Psoas muscle (tissue), 8 donors: ENCODE data around the gene S1PR1. TPM values are rescaled to one million over a fixed set of nuclear protein-coding genes. Genes with fewer than 3 reads are reported as not detected.

Source experiments
- ATAC-seq, 4 donors: fragments of 200-7000 bp; cut with Tn5 transposase; one replicate each; pipeline ENCODE4 v1.9.1; 2020; ENCODE audit warnings: moderate library complexity in 3 of 4, mild to moderate bottlenecking in 2 of 4
- DNase-seq, 2 donors: peaks; one replicate each; pipeline ENCODE4 v3.0.0-alpha.2; 2020
- H3K27ac ChIP-seq: fragments of 200-600 bp; one replicate; pipeline ENCODE4 v1.8.0; 2022
- H3K27me3 ChIP-seq, 3 donors: fragments of 200-600 bp in 1 of 3; one replicate each; pipeline versions ENCODE4 v1.6.1 to v1.8.0; 2013 to 2022; ENCODE audit warnings: low read length in 2 of 3, mild to moderate bottlenecking in 2 of 3, moderate library complexity in 1 of 3; ENCODE audit not compliant: insufficient read depth in 3 of 3
- H3K36me3 ChIP-seq, 2 donors: fragments of 200-600 bp in 1 of 2; one replicate each; pipeline versions ENCODE4 v1.6.1 to v1.8.0; 2013 to 2022; ENCODE audit warnings: low read depth in 1 of 2, mild to moderate bottlenecking in 1 of 2, moderate library complexity in 1 of 2; ENCODE audit not compliant: insufficient read depth in 1 of 2
- H3K4me1 ChIP-seq: fragments of 200-600 bp; one replicate; pipeline ENCODE4 v1.8.0; 2022
- H3K4me3 ChIP-seq: fragments of 200-600 bp; one replicate; pipeline ENCODE4 v1.8.0; 2022; ENCODE audit warnings: mild to moderate bottlenecking
- H3K9me3 ChIP-seq: fragments of 200-600 bp; one replicate; pipeline ENCODE4 v1.8.0; 2022
- CTCF ChIP-seq: fragments of 200-600 bp; IDR thresholded peaks from one replicate; pipeline ENCODE4 v1.8.0; 2022; ENCODE audit warnings: antibody characterized with exemption
- WGBS, 3 donors: extraction: QIAGEN DNeasy Blood & Tissue Kit; methylation state at CpG; one replicate each; pipeline versions ENCODE4 v1.1.6 to v1.1.7; 2013; 5-methylcytosine and 5-hydroxymethylcytosine counted together
- intact Hi-C, 2 donors: fragments of 100-400 bp; cut with DNase I; formaldehyde crosslinking; loops; one replicate each; pipeline versions ENCODE4 v1.11.0 to v1.14.2; 2022
- polyA plus RNA-seq, 3 donors: library from polyadenylated mRNA; stranded (reverse); fragments of 200-250 nt; gene quantifications; one replicate each; pipeline ENCODE4 v1.2.3, GENCODE V29; 2013
- total RNA-seq, 4 donors: library from RNA; stranded (reverse); fragmentation: NEBNext Ultra II Directional in 2 of 4; extraction: Animal tissue kit (Norgen Biotek cat#: 25700) in 2 of 4; gene quantifications; one replicate each; pipeline versions ENCODE4 v1.2.1 to v1.2.4, GENCODE V29; 2021 to 2023
- donor health status: healthy with polysubstance abuse.
- donor health status: DM: no; HTN: no; CAD: no; lungs with moderate emphysema.
- donor health status: Bipolar disorder and iron deficiency.
- donor health status: healthy.
- donor health status: DM: yes; HTN: yes; CAD: no.
- donor health status: DM: no; HTN: no; CAD: no.
- donor health status: DM: no; HTN: no; CAD: no.
- donor health status: DM: yes; HTN: yes; CAD: no.

The S1PR1 gene
- total and polyA plus RNA-seq, 7 donors = 21.9 to 35.7 (median 25.8) TPM

GRCh38 chr1:101284021-101284420, 47.2 kb downstream of the S1PR1 start:
- Histone ChIP-seq H3K9me3 (no peaks in the 10 kb centered on the region), H3K4me1 (no peaks in the 10 kb centered on the region), H3K27ac (no peak overlapping the region), H3K36me3 (no peaks in the 10 kb centered on the region), H3K4me3 (no peak overlapping the region), H3K27me3 (no peaks in the 10 kb centered on the region)
- no peak for DNase-seq
- WGBS, 3 donors = 79 to 86% (median 86%) methylated on average over 16 of the region's 16 CpGs
- no peak for TF ChIP-seq CTCF
- intact Hi-C loops = no loop called here
- no peak for ATAC-seq

- no peak for DNase-seq
- Histone ChIP-seq H3K36me3 (no peaks in the 10 kb centered on the region), H3K27ac (no peak overlapping the region), H3K9me3 (no peaks in the 10 kb centered on the region), H3K4me1 (no peaks in the 10 kb centered on the region), H3K27me3 (no peaks in the 10 kb centered on the region), H3K4me3 (no peak overlapping the region)
- TF ChIP-seq CTCF = no peak
- WGBS, 3 donors = 81 to 86% (median 85%) methylated on average over 5 of the region's 5 CpGs
- no peak for ATAC-seq
- intact Hi-C loops = loop anchor here in 1 of 2 donors (5.0 kb wide), 1 partner anchor 362 kb away; no protein-coding TSS in a partner anchor
These were observed 47.9 kb downstream of the S1PR1 start for GRCh38 chr1:101284622-101285218.

- ATAC-seq = no peak
- intact Hi-C loops = loop anchor here (2.0 to 5.0 kb wide), 2 partner anchors 363 to 364 kb away; no protein-coding TSS in a partner anchor
- no peaks in the 10 kb centered on the region for H3K27me3 ChIP-seq
- no peaks in the 10 kb centered on the region for H3K36me3 ChIP-seq
- no peak for TF ChIP-seq CTCF
- no peaks in the 10 kb centered on the region for H3K4me1 ChIP-seq
- WGBS, 3 donors = 86 to 93% (median 92%) methylated on average over 2 of the region's 2 CpGs
- no peak for DNase-seq
- no peak overlapping the region for H3K4me3 ChIP-seq
- H3K9me3 ChIP-seq = no peaks in the 10 kb centered on the region
- H3K27ac ChIP-seq = no peak overlapping the region
These were observed 49.2 kb downstream of the S1PR1 start for GRCh38 chr1:101285922-101286570.

GRCh38 chr1:101288491-101288944, 51.7 kb downstream of the S1PR1 start:
- Histone ChIP-seq H3K36me3 (no peaks in the 10 kb centered on the region), H3K4me3 (no peak overlapping the region), H3K4me1 (no peaks in the 10 kb centered on the region), H3K27ac (no peak overlapping the region), H3K9me3 (no peaks in the 10 kb centered on the region), H3K27me3 (no peaks in the 10 kb centered on the region)
- ATAC-seq = peak; percentile 68 to 89 (median 74)
- DNase-seq = peak in 1 of 2 donors; percentile 27
- intact Hi-C loops = loop anchor here in 1 of 2 donors (5.0 kb wide), 1 partner anchor 366 kb away; no protein-coding TSS in a partner anchor
- WGBS, 3 donors = 53 to 60% (median 55%) methylated on average over 4 of the region's 4 CpGs
- peak; percentile 91 for TF ChIP-seq CTCF
